Measurements from ENCODE around the gene RAD51AP1.

DNA sequence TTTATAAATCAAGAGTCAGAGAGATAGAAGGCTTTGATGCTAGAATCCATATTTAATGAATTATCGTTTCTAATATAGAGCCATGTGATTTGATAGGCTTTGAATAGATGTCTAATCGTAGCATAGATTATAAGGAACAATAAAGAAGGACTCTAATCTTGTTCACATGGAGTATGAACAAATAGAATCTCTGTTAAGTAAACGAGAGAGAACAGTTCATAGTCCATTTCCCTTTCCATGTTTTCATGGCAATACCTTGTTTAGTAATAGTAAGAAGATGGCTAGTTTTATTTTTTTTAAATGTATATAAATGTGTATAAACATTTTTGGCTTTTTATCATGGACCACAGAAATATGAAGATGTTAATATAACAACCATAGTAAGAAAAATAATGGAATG is 32.3 kb upstream of the RAD51AP1 start:
- TF ChIP-seq, protein P1, sequence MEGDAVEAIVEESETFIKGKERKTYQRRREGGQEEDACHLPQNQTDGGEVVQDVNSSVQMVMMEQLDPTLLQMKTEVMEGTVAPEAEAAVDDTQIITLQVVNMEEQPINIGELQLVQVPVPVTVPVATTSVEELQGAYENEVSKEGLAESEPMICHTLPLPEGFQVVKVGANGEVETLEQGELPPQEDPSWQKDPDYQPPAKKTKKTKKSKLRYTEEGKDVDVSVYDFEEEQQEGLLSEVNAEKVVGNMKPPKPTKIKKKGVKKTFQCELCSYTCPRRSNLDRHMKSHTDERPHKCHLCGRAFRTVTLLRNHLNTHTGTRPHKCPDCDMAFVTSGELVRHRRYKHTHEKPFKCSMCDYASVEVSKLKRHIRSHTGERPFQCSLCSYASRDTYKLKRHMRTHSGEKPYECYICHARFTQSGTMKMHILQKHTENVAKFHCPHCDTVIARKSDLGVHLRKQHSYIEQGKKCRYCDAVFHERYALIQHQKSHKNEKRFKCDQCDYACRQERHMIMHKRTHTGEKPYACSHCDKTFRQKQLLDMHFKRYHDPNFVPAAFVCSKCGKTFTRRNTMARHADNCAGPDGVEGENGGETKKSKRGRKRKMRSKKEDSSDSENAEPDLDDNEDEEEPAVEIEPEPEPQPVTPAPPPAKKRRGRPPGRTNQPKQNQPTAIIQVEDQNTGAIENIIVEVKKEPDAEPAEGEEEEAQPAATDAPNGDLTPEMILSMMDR (IDR thresholded peaks at IDR 0.05): no peak
- TF ChIP-seq POLR2A (IDR thresholded peaks at IDR 0.05): no peak
